Measurements from ENCODE around the gene SNRPA1. TPM values are rescaled to one million over a fixed set of nuclear protein-coding genes. Genes with fewer than 3 reads are reported as not detected.

The SNRPA1 gene
- total and polyA plus RNA-seq, 2 of the 13 experiments (the other 11 are each of a cell fraction or from before 2014, with no cell fraction given) = 41.2 to 108 TPM

DNA sequence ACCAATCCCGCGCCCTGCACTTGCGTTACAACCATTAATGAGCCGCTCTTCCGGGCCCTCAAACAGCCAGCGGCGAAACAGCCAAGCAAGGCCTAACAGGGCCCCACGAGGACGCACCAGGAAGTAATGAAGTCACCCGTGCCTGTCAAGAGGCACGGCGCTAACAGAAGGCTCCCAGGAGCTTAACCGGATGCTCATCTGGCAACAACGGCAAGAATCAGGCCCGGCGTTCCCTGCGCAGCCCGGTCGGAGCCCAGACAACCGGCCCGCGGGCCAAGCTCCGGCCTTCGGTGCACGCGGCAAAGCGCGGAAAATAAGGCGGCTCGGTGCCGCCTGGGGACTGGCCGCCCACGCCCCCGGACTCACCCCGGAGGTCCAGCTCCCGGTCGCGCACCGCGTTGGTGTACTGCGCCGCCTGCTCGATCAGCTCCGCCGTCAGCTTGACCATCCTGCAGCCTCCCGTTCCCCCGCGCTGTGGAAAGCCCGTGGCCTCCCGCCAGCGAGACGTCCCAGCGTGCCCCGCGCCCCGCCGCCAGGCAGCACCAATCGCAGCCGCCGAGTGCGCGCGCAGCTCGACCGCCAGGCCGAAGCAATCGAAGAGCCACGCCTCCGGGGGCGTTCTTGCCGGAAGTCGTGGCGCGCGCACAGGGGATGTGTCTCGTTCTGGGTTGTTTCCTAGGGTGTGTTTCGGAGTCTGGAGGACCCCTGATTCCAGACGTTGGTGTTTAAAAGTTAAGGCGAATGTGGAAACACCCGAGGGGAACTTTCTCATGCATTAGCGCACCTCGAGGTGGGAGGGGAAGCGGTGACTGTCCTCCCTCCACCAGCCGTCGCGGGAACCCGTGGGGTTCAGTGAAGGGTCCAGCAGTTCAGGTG, at the start of gene SNRPA1 (continued):
- TF ChIP-seq KDM3A (CRISPR knock-in tag; IDR thresholded peaks at IDR 0.05; ENCODE audit: low read depth) = peak; percentile 97
- peak; percentile 44 for TF ChIP-seq CREB1 (IDR thresholded peaks at IDR 0.05)
- TF ChIP-seq CREB1 (CRISPR knock-in tag; IDR thresholded peaks at IDR 0.05) = no peak
- peak; percentile 85 for TF ChIP-seq ZMAT3 (CRISPR knock-in tag; conservative IDR thresholded peaks at IDR 0.05)
- TF ChIP-seq RORA (CRISPR knock-in tag; IDR thresholded peaks at IDR 0.05) = 0 out of 2 replicates have a peak, but pooled peaks have one; percentile 23
- TF ChIP-seq SAP130 (CRISPR knock-in tag; IDR thresholded peaks at IDR 0.05; ENCODE audit: low read depth) = peak; percentile 98
- no peak for TF ChIP-seq JDP2 (CRISPR knock-in tag; IDR thresholded peaks at IDR 0.05; ENCODE audit: borderline replicate concordance)
- peak; percentile 60; the same call in 1 of the 2 replicates for TF ChIP-seq NCOR1 (IDR thresholded peaks at IDR 0.05; ENCODE audit: borderline replicate concordance, low read length)
- TF ChIP-seq ZNF180 (CRISPR knock-in tag; IDR thresholded peaks at IDR 0.05; ENCODE audit: borderline replicate concordance, low read depth) = no peak
- TF ChIP-seq ZNF24 (IDR thresholded peaks at IDR 0.05) = peak; percentile 75; the same call in 1 of the 2 replicates
- TF ChIP-seq, protein P1, sequence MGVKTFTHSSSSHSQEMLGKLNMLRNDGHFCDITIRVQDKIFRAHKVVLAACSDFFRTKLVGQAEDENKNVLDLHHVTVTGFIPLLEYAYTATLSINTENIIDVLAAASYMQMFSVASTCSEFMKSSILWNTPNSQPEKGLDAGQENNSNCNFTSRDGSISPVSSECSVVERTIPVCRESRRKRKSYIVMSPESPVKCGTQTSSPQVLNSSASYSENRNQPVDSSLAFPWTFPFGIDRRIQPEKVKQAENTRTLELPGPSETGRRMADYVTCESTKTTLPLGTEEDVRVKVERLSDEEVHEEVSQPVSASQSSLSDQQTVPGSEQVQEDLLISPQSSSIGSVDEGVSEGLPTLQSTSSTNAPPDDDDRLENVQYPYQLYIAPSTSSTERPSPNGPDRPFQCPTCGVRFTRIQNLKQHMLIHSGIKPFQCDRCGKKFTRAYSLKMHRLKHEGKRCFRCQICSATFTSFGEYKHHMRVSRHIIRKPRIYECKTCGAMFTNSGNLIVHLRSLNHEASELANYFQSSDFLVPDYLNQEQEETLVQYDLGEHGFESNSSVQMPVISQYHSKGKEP (CRISPR knock-in tag; IDR thresholded peaks at IDR 0.05) = no peak; the same call in 1 of the 2 replicates
- TF ChIP-seq, protein P2, sequence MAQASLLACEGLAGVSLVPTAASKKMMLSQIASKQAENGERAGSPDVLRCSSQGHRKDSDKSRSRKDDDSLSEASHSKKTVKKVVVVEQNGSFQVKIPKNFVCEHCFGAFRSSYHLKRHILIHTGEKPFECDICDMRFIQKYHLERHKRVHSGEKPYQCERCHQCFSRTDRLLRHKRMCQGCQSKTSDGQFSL (CRISPR knock-in tag; IDR thresholded peaks at IDR 0.05) = 0 out of 2 replicates have a peak, but pooled peaks have one; percentile 25
- peak; percentile 80 for TF ChIP-seq ZNF234 (CRISPR knock-in tag; conservative IDR thresholded peaks at IDR 0.05)
- TF ChIP-seq CAMTA2 (CRISPR knock-in tag; IDR thresholded peaks at IDR 0.05; ENCODE audit: borderline replicate concordance) = peak; percentile 78; the same call in 1 of the 2 replicates
- TF ChIP-seq, protein P3, sequence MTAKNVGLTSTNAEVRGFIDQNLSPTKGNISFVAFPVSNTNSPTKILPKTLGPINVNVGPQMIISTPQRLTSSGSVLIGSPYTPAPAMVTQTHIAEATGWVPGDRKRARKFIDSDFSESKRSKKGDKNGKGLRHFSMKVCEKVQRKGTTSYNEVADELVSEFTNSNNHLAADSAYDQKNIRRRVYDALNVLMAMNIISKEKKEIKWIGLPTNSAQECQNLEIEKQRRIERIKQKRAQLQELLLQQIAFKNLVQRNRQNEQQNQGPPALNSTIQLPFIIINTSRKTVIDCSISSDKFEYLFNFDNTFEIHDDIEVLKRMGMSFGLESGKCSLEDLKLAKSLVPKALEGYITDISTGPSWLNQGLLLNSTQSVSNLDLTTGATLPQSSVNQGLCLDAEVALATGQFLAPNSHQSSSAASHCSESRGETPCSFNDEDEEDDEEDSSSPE (CRISPR knock-in tag; IDR thresholded peaks at IDR 0.05) = peak; percentile 95
- TF ChIP-seq TBX3 (IDR thresholded peaks at IDR 0.05; ENCODE audit: borderline replicate concordance) = peak; percentile 18; the same call in 1 of the 2 replicates
- TF ChIP-seq KDM1A (CRISPR knock-in tag; IDR thresholded peaks at IDR 0.05) = no peak
- TF ChIP-seq ZNF841 (CRISPR knock-in tag; IDR thresholded peaks at IDR 0.05; ENCODE audit: borderline replicate concordance) = no peak
- peak; percentile 99 for TF ChIP-seq GATAD1 (CRISPR knock-in tag; IDR thresholded peaks at IDR 0.05)
- TF ChIP-seq MTA1 (CRISPR knock-in tag; IDR thresholded peaks at IDR 0.05; ENCODE audit: borderline replicate concordance) = peak; percentile 93; the same call in 1 of the 2 replicates
- TF ChIP-seq ZFYVE20 (CRISPR knock-in tag; IDR thresholded peaks at IDR 0.05; ENCODE audit: borderline replicate concordance, low read depth) = no peak
- TF ChIP-seq TCF12 (IDR thresholded peaks at IDR 0.05) = no peak
- 0 out of 2 replicates have a peak, but pooled peaks have one; percentile 75 for TF ChIP-seq TCF12 (CRISPR knock-in tag; IDR thresholded peaks at IDR 0.05)
- peak; percentile 85 for TF ChIP-seq WIZ (CRISPR knock-in tag; IDR thresholded peaks at IDR 0.05)
- peak; percentile 89 for TF ChIP-seq SIN3A (IDR thresholded peaks at IDR 0.05; ENCODE audit: borderline replicate concordance, low read depth, low read length)
- peak; percentile 95 for TF ChIP-seq HOXA3 (CRISPR knock-in tag; IDR thresholded peaks at IDR 0.05)
- TF ChIP-seq TCF7L2 (IDR thresholded peaks at IDR 0.05; ENCODE audit: low read depth, low read length) = no peak
- no peak for TF ChIP-seq ZNF292 (CRISPR knock-in tag; IDR thresholded peaks at IDR 0.05; ENCODE audit: borderline replicate concordance, low read depth)
- TF ChIP-seq SUZ12 (IDR thresholded peaks at IDR 0.05; ENCODE audit: low read depth, low read length) = peak; percentile 40; the same call in 1 of the 2 replicates
- no peak for TF ChIP-seq SMYD3 (CRISPR knock-in tag; IDR thresholded peaks at IDR 0.05)

Data from HepG2 (cell line).